Pons (tissue), 1 donor: ENCODE results near the gene DHDH.
A peak's percentile ranks its signal among the peaks of the same experiment; 100 is the strongest.
"Not testable (repeated sequence)": the region's sequence is repeated elsewhere in the genome, so short reads cannot be mapped to it uniquely, and the experiment has no call there.

ENCODE experiments used
- DNase-seq: peaks from one replicate; pipeline ENCODE4 v3.0.0-alpha.2; 2016; ENCODE audit warnings: low spot score

The DHDH gene

GRCh38 chr19:48918071-48918470 lies 15.4 kb upstream of the DHDH start:
- no peak for DNase-seq

GRCh38 chr19:48918801-48919247 lies 14.7 kb upstream of the DHDH start:
- no peak for DNase-seq

GRCh38 chr19:48919271-48919670 lies 14.2 kb upstream of the DHDH start:
- not testable (repeated sequence) for DNase-seq

GRCh38 chr19:48920949-48921348 lies 12.6 kb upstream of the DHDH start:
- no peak for DNase-seq

- DNase-seq: no peak
These were observed 11.6 kb upstream of the DHDH start for GRCh38 chr19:48921721-48922500.

- DNase-seq: no peak
These were observed 10.7 kb upstream of the DHDH start for GRCh38 chr19:48922548-48923490.

GRCh38 chr19:48925240-48925843 lies 8.2 kb upstream of the DHDH start:
- DNase-seq: no peak

- DNase-seq: not testable (repeated sequence)
These were observed 7.6 kb upstream of the DHDH start for GRCh38 chr19:48925890-48926289.

GRCh38 chr19:48926909-48927308 lies 6.6 kb upstream of the DHDH start:
- peak; percentile 61 for DNase-seq

- not testable (repeated sequence) for DNase-seq
These were observed 5.8 kb upstream of the DHDH start for GRCh38 chr19:48927692-48928091.

- DNase-seq: no peak
These were observed 5.1 kb upstream of the DHDH start for GRCh38 chr19:48928164-48929025.

- no peak for DNase-seq
These were observed 1.3 kb downstream of the DHDH start for GRCh38 chr19:48934837-48935236.

- no peak for DNase-seq
These were observed 2.4 kb downstream of the DHDH start for GRCh38 chr19:48935864-48936263.

GRCh38 chr19:48938256-48938655 lies 4.8 kb downstream of the DHDH start:
- DNase-seq: no peak

- no peak for DNase-seq
These were observed 7.4 kb downstream of the DHDH start for GRCh38 chr19:48940902-48941301.

- no peak for DNase-seq
These were observed 9.6 kb downstream of the DHDH start for GRCh38 chr19:48943081-48943480.

GRCh38 chr19:48945415-48945814 lies 11.9 kb downstream of the DHDH start:
- no peak for DNase-seq

- no peak for DNase-seq
These were observed 12.3 kb downstream of the DHDH start for GRCh38 chr19:48945817-48946216.

- no peak for DNase-seq
These were observed 13.2 kb downstream of the DHDH start for GRCh38 chr19:48946463-48947257.

GRCh38 chr19:48947258-48947542 lies 13.7 kb downstream of the DHDH start:
- DNase-seq: no peak

GRCh38 chr19:48950159-48950558 lies 16.7 kb downstream of the DHDH start:
- DNase-seq: no peak
